ENCODE data around the gene MIDN.
"Not testable (repeated sequence)": the region's sequence is repeated elsewhere in the genome, so short reads cannot be mapped to it uniquely, and the experiment has no call there.

Gene MIDN

GRCh38 chr19:1248139-1248785, at the start of gene MIDN:
TSS of gene MIDN (plus strand) at chr19:1248583. CDS start at chr19:1250297, 1,714 bp downstream.
- no peak for DNase-seq

- DNase-seq = no peak
Measured at GRCh38 chr19:1199531-1199930, 48.9 kb upstream of the MIDN start.

- DNase-seq = not testable (repeated sequence)
Measured at GRCh38 chr19:1200614-1201013, 47.8 kb upstream of the MIDN start.

DNA sequence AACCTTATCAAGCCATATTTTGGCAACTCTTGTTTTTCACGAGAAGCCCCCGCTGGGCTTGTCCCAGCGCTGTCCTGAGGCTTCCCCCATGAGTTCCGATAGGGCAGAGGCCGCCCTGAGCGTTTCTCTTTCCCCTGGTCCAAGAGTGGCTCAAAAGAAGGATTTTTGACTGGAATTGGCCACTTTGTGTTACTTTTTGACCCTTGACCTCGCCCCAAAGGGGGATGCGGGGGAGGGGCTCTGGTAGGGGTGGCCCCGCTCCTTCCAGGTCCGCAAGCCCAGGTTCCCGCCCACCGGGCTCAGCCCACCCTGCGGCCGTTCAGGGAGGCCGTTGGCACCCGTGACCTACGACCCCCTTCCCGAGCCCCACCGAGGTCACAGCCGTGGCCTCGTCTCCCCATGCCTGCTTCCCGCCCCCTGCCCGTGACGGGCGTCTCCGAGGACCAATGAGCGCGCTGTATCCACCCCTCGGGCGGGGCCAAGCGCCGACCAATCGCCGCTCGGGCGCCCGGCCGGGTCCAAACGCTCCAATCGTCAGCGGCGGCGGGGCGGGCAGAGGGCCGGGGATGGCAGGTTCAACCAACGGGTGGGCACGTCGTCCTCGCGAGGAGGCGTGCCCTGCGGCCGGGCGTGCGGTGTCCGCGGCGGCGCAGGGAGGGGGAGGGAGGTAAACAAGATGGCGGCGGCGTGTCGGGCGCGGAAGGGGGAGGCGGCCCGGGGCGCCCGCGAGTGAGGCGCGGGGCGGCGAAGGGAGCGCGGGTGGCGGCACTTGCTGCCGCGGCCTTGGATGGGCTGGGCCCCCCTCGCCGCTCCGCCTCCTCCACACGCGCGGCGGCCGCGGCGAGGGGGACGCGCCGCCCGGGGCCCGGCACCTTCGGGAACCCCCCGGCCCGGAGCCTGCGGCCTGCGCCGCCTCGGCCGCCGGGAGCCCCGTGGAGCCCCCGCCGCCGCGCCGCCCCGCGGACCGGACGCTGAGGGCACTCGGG, 43.0 kb upstream of the MIDN start, which contains the start of gene STK11:
STK11 (plus strand) TSS at position 665 of the 986 bp plus-strand sequence. CDS start 1,136 bp downstream, outside the sequence.
- peak; percentile 83 for DNase-seq

- no peak for DNase-seq
Measured at GRCh38 chr19:1206150-1206863, 42.1 kb upstream of the MIDN start.

- no peak for DNase-seq
Measured at GRCh38 chr19:1206864-1207450, 41.4 kb upstream of the MIDN start.

DNA sequence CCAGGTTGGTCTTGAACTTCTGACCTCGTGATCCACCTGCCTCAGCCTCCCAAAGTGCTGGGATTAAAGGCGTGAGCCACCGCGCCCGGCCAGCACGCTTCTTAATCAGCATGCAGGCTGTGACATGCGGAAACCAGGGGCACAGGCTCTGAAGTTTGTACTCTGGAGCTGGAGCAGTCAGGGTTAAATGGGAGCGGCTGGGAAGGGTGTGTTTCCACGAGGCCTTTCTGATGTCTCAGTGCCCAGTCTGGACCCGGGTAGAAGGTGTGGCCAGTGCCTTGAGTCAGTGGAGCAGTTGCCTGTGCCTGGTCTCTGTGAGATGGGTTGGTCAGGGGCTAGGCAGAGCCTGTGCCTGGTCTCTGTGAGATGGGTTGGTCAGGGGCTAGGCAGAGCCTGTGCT, 39.6 kb upstream of the MIDN start:
- not testable (repeated sequence) for DNase-seq

DNA sequence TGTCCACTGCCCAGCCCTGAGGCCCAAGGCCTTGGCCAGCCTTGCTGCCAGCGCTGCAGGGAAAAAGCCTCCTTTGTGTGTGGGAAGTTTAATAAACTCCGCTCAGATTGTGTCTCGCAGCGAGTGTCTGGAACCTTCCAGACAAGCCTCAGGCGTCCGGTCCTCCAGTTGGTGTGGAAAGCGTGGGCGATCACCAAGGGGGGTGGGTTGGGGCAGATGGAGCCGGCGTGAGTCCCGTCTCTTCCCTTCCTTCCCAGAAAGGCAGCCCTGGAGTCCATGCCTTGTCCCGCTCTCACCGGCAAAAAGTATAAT, 38.2 kb upstream of the MIDN start:
- no peak for DNase-seq

DNA sequence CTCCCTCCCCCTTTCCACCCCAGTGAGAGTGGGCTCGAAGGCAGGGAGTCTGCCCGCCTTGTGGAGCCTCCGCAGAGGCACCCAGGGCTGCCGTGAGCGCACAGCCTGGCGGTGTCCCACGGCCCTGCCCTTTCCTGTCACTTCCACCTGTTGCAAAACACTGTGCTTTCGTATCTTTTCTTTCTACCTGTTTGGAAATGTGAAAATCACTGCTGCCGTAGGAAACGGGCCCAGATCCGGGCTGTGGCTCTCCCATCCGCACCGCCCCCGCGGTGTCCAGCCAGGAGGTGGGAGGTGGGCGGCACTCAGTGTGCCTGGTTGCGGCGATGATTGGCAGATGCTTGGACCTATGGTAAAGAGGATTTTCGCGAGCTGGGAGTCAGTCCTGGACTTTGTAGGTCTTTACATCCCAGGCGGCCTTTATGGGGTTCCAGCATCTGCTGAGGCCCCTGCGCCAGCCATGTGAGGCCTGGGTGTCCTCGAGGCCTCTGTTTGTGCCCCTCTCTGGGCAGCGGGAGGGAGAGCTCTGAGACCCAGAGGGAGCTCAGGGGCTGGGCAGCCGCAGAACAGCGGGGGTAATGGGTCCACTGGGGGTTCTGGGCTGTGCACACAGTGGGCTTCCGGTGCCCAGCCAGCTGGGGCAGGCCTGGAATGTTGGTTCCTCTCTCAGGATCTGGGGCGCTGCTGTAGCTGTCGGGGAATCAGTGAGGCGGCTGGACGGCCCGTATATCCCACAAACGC, 36.7 kb upstream of the MIDN start:
- no peak for DNase-seq

DNA sequence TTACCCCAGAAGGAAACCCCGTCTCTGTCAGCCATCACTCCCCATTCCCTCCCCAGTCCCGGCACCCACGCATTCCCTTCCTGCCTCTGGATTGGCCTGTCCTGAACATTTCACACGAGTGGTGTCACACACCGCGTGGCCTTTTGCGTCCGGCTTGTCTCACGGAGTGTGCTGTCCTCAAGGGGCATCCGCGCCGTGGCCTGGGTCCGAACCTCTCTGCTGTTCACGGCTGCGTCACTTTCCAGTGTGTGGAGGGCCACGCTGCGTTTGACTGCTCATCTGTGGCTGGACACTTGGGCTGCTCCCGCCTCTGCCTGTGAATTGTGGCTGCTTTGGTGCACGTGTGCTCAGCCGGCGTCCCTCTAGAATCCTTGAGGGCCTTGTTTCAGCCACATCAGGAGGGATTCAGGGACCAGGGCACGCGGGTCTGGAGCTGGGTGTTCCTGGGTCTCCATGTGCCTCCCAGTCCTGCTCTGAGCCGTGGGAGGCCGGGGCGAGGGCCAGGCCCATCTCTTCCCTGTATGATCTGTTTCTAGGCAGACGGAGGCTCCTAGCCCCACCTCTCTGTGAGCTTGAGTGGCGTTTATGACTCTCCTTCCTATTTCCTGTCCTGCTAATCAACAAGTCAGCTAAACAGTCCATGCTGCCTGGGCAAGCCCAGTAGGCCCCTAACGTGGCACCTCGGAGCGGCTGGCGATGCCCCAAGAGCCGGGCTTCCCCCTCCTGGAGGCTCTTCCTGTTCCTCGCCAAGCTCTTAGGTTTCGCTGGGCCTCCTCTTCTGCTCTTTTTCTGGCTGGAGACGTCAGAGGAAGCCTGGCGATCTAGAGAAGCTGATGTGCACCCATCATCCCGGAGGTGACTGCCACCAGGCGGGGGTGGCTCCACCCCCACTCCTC, 34.7 kb upstream of the MIDN start:
- DNase-seq = no peak

GRCh38 chr19:1214299-1214861, 34.0 kb upstream of the MIDN start:
- no peak for DNase-seq

- DNase-seq = no peak
Measured at GRCh38 chr19:1214862-1215731, 33.3 kb upstream of the MIDN start.

- DNase-seq = no peak
Measured at GRCh38 chr19:1216756-1217155, 31.6 kb upstream of the MIDN start.

GRCh38 chr19:1217366-1217765, 31.0 kb upstream of the MIDN start:
- no peak for DNase-seq

DNA sequence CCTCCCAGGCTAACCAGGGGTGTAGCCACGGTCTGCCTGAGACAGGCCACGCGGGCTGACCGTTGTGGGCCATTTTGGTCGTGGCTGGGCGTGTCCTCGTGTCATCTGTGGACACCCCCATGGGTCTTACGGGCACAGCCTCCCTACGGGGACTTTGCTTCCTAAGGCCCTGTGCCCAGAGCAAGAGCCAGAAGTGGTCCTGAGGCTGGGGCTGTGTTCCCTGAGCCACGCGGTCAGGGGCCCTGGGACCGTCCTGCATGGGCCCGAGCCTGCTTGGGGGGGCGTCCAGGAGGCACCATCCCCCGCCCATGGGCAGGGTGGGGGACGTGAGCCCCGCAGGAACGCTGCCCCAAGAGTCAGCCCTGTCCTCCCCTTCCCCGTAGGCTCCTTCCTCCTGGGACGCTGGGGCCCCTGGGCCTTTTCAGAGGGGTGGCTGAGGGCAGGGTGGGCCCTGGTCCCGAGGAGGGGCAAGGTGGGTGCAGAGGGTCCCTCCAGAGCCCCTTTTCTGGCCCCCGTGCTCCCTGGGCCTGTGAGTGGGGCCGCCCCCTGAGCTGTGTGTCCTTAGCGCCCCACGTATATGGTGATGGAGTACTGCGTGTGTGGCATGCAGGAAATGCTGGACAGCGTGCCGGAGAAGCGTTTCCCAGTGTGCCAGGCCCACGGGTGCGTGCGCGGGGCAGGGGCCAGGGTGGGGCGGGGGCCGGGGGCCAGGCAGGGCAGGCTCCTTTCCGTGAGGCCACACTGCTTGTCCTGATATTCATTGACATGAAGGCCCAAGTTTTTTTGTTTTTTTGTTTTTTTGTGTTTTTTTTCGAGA, 29.4 kb upstream of the MIDN start:
- DNase-seq = no peak

DNA sequence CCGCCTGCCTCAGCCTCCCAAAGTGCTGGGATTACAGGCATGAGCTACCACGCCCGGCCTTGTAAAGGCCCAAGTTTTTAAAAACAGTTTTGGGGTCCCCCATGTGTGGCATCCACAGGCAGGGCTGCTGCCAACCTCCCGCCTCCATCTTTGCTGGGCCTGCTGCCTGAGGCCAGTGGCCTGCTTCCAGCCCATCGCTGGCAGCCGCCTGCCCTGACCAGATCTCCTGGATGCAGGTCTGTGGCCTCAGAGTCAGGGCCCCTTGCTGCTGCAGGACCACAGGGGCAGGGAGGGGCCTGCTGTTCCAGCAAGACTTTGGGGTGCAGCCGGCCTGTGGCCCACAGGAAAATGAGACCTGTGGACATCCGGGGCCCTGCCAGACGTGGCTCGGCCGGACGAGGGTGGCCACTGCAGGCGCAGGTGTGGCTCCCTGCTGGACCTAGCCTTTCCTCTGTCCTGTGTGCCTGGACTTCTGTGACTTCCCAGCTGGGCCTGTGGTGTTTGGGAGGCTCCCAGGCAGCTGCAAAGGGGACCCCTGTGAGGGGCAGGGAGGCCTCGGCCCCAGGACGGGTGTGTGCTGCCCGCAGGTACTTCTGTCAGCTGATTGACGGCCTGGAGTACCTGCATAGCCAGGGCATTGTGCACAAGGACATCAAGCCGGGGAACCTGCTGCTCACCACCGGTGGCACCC, 28.5 kb upstream of the MIDN start:
- no peak for DNase-seq

GRCh38 chr19:1220477-1220930, 27.9 kb upstream of the MIDN start:
- DNase-seq = no peak
